ENCODE measurements around the gene LGALSL.

DNA sequence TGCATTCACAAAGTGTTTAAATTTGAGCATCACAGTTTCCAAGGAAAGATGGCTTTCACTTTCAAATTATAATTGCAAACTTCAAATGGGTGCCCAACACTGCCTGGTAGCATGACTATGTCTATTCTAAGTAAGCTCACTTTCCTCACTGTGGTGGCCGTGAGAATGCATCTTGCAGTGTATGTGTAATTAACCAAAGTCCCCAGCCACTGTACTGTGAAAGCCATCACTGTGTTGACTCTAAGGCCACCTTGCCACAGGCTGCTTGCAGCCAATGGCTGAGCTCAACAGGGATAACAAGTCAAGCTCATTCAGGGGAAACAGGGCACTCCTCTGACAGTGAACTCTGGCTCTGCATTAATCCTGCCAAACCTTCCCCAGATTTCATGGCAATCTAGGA lies 43.3 kb upstream of the LGALSL start:
- no peak for TF ChIP-seq EZH2phosphoT487 (IDR thresholded peaks at IDR 0.05; ENCODE audit: low read length)
- TF ChIP-seq, protein P1, sequence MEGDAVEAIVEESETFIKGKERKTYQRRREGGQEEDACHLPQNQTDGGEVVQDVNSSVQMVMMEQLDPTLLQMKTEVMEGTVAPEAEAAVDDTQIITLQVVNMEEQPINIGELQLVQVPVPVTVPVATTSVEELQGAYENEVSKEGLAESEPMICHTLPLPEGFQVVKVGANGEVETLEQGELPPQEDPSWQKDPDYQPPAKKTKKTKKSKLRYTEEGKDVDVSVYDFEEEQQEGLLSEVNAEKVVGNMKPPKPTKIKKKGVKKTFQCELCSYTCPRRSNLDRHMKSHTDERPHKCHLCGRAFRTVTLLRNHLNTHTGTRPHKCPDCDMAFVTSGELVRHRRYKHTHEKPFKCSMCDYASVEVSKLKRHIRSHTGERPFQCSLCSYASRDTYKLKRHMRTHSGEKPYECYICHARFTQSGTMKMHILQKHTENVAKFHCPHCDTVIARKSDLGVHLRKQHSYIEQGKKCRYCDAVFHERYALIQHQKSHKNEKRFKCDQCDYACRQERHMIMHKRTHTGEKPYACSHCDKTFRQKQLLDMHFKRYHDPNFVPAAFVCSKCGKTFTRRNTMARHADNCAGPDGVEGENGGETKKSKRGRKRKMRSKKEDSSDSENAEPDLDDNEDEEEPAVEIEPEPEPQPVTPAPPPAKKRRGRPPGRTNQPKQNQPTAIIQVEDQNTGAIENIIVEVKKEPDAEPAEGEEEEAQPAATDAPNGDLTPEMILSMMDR (IDR thresholded peaks at IDR 0.05; ENCODE audit: low read length) = no peak
